Stimulated activated CD8-positive, alpha-beta memory T cell treated with anti-CD3 and anti-CD28 coated beads, Interleukin-15, amount 100 ng/mL, for 48 hours (primary cell): ENCODE measurements around the gene MDM2.
A peak's percentile ranks its signal among the peaks of the same experiment; 100 is the strongest.
"Not testable (repeated sequence)": the region's sequence is repeated elsewhere in the genome, so short reads cannot be mapped to it uniquely, and the experiment has no call there.

Source experiments
- DNase-seq, 2 donors: peaks; one replicate each; pipeline ENCODE4 v3.0.0-alpha.2; 2020; ENCODE audit warnings: low read depth in 2 of 2

MDM2 gene

GRCh38 chr12:68805592-68806120 lies 2.3 kb upstream of the MDM2 start:
- DNase-seq = no peak

GRCh38 chr12:68806488-68807237 lies 1.3 kb upstream of the MDM2 start:
- no peak for DNase-seq

GRCh38 chr12:68807274-68807575 lies 752 bp upstream of the MDM2 start:
- DNase-seq = not testable (repeated sequence)

GRCh38 chr12:68808388-68809189 lies 612 bp downstream of the MDM2 start:
- peak; percentile 64 to 77 for DNase-seq

GRCh38 chr12:68809190-68810026 lies 1.4 kb downstream of the MDM2 start:
- DNase-seq = no peak

GRCh38 chr12:68810027-68810389 lies 2.0 kb downstream of the MDM2 start:
- not testable (repeated sequence) for DNase-seq

GRCh38 chr12:68811573-68811972 lies 3.6 kb downstream of the MDM2 start:
- not testable (repeated sequence) for DNase-seq

GRCh38 chr12:68812553-68813241 lies 4.7 kb downstream of the MDM2 start:
- DNase-seq = no peak

GRCh38 chr12:68813242-68813593 lies 5.2 kb downstream of the MDM2 start:
- no peak for DNase-seq

- no peak for DNase-seq
Measured at GRCh38 chr12:68814490-68815231, 6.7 kb downstream of the MDM2 start.

GRCh38 chr12:68815232-68815927 lies 7.4 kb downstream of the MDM2 start:
- no peak for DNase-seq

GRCh38 chr12:68815928-68816800 lies 8.2 kb downstream of the MDM2 start:
- no peak for DNase-seq

GRCh38 chr12:68819481-68819880 lies 11.5 kb downstream of the MDM2 start:
- not testable (repeated sequence) for DNase-seq

- DNase-seq = no peak
Measured at GRCh38 chr12:68821357-68822188, 13.6 kb downstream of the MDM2 start.

- no peak for DNase-seq
Measured at GRCh38 chr12:68823696-68824095, 15.7 kb downstream of the MDM2 start.

- DNase-seq = no peak
Measured at GRCh38 chr12:68824131-68824530, 16.2 kb downstream of the MDM2 start.

- no peak for DNase-seq
Measured at GRCh38 chr12:68824597-68825250, 16.7 kb downstream of the MDM2 start.
